Measurements from ENCODE around the gene PRTN3.
"Not testable (repeated sequence)": the region's sequence is repeated elsewhere in the genome, so short reads cannot be mapped to it uniquely, and the experiment has no call there.

PRTN3 gene

GRCh38 chr19:815079-815774, 25.6 kb upstream of the PRTN3 start:
- Histone ChIP-seq H3K4me2 (ENCODE audit: low read length) (no peak overlapping the region), H3K4me1 (ENCODE audit: low read length) (no peaks in the 10 kb centered on the region), H4K20me1 (ENCODE audit: insufficient read depth, low read length) (peaks cover 16% of the 10 kb centered on the region), H3K79me2 (ENCODE audit: low read length) (no peaks in the 10 kb centered on the region), H3K36me3 (replicated peaks; ENCODE audit: low read depth, low read length) (peaks cover 55% of the 10 kb centered on the region), H3K27me3 (ENCODE audit: low read depth, low read length) (no peaks in the 10 kb centered on the region), H3K27ac (ENCODE audit: low read length) (no peak overlapping the region), H2AFZ (ENCODE audit: low read depth, low read length) (no peak overlapping the region), H3K9ac (ENCODE audit: low read length) (no peak overlapping the region), H3K9me3 (ENCODE audit: insufficient read depth, low read length) (no peaks in the 10 kb centered on the region), H3K4me3 (ENCODE audit: low read length) (no peak overlapping the region)
- TF ChIP-seq, protein P1, sequence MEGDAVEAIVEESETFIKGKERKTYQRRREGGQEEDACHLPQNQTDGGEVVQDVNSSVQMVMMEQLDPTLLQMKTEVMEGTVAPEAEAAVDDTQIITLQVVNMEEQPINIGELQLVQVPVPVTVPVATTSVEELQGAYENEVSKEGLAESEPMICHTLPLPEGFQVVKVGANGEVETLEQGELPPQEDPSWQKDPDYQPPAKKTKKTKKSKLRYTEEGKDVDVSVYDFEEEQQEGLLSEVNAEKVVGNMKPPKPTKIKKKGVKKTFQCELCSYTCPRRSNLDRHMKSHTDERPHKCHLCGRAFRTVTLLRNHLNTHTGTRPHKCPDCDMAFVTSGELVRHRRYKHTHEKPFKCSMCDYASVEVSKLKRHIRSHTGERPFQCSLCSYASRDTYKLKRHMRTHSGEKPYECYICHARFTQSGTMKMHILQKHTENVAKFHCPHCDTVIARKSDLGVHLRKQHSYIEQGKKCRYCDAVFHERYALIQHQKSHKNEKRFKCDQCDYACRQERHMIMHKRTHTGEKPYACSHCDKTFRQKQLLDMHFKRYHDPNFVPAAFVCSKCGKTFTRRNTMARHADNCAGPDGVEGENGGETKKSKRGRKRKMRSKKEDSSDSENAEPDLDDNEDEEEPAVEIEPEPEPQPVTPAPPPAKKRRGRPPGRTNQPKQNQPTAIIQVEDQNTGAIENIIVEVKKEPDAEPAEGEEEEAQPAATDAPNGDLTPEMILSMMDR (IDR thresholded peaks at IDR 0.05; ENCODE audit: low read depth, low read length) = no peak
- no peak for TF ChIP-seq EZH2phosphoT487 (IDR thresholded peaks at IDR 0.05; ENCODE audit: low read depth)

DNA sequence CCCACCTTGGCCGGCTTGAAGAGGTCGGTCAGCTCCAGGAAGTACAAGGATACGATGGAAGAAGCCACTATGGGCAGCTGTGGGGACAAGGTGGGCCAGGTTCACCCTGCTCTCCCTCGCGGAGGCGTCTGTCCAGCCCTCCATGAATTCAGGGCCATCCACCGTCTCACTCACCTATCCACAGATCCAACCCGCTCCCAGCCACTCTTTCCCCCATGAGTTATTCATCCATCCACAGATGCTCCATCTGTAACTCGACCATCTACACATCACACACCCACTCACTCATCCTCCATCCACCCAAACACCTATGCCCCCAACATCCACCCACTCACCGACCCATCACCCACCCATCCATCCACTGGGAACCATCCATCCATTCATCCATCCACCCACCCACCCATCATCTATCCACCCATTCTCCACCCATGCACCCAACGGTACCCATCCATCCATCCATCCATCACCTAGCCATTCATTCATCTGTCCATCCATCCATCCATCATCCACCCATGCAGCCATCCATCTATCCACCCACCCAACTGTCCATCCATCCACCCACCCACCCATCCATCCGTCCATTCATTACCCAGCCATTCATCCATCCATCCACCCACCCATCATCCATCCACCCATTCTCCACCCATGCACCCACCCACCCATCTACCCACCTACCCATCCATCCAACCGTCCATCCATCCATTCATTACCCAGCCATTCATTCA, 24.9 kb upstream of the PRTN3 start:
- Histone ChIP-seq H3K4me1 (ENCODE audit: low read length) (no peaks in the 10 kb centered on the region), H3K4me2 (ENCODE audit: low read length) (no peak overlapping the region), H3K9ac (ENCODE audit: low read length) (no peak overlapping the region), H3K27ac (ENCODE audit: low read length) (no peak overlapping the region), H2AFZ (ENCODE audit: low read depth, low read length) (no peak overlapping the region), H3K27me3 (ENCODE audit: low read depth, low read length) (no peaks in the 10 kb centered on the region), H4K20me1 (ENCODE audit: insufficient read depth, low read length) (peaks cover 9% of the 10 kb centered on the region), H3K36me3 (replicated peaks; ENCODE audit: low read depth, low read length) (peaks cover 48% of the 10 kb centered on the region), H3K79me2 (ENCODE audit: low read length) (no peaks in the 10 kb centered on the region), H3K4me3 (ENCODE audit: low read length) (no peak overlapping the region), H3K9me3 (ENCODE audit: insufficient read depth, low read length) (no peaks in the 10 kb centered on the region)
- TF ChIP-seq, protein P1 (IDR thresholded peaks at IDR 0.05; ENCODE audit: low read depth, low read length) = no peak
- no peak for TF ChIP-seq EZH2phosphoT487 (IDR thresholded peaks at IDR 0.05; ENCODE audit: low read depth)

DNA sequence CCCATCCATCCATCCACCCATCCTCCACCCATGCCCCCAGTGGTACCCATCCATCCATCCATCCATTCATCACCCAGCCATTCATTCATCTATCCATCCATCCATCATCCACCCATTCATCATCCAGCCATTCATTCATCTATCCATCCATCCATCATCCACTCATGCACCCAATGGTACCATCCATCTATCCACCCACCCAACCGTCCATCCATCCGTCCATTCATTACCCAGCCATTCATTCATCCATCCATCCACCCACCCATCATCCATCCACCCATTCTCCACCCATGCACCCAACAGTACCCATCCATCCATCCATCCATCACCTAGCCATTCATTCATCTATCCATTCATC, 24.3 kb upstream of the PRTN3 start:
- H4K20me1 ChIP-seq (ENCODE audit: insufficient read depth, low read length) = peaks cover 7% of the 10 kb centered on the region
- H3K4me1 ChIP-seq (ENCODE audit: low read length) = no peaks in the 10 kb centered on the region
- H3K27me3 ChIP-seq (ENCODE audit: low read depth, low read length) = no peaks in the 10 kb centered on the region
- no peak overlapping the region for H2AFZ ChIP-seq (ENCODE audit: low read depth, low read length)
- no peaks in the 10 kb centered on the region for H3K79me2 ChIP-seq (ENCODE audit: low read length)
- H3K9me3 ChIP-seq (ENCODE audit: insufficient read depth, low read length) = no peaks in the 10 kb centered on the region
- no peak overlapping the region for H3K4me3 ChIP-seq (ENCODE audit: low read length)
- peaks cover 42% of the 10 kb centered on the region for H3K36me3 ChIP-seq (replicated peaks; ENCODE audit: low read depth, low read length)
- H3K27ac ChIP-seq (ENCODE audit: low read length) = no peak overlapping the region
- H3K4me2 ChIP-seq (ENCODE audit: low read length) = no peak overlapping the region
- no peak overlapping the region for H3K9ac ChIP-seq (ENCODE audit: low read length)
- no peak for TF ChIP-seq EZH2phosphoT487 (IDR thresholded peaks at IDR 0.05; ENCODE audit: low read depth)
- TF ChIP-seq, protein P1 (IDR thresholded peaks at IDR 0.05; ENCODE audit: low read depth, low read length) = no peak

DNA sequence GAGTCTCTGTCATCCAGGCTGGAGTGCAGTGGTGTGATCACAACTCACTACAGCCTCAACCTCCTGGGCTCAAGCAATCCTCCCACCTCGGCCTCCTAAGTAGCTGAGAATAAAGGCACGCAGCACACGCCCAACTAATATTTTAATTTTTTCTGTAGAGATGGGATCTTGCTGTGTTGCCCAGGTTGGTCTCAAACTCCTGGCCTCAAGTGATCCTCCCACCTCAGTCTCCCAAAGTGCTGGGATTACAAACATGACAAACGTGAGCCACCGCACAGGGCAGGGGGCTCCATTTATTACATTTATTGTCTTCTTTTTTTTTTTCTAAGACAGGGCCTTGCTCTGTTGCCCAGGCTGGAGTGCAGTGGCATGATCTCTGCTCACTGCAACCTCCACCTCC, 20.6 kb upstream of the PRTN3 start:
- not testable (repeated sequence) for H3K4me2 ChIP-seq (ENCODE audit: low read length); H4K20me1 ChIP-seq (ENCODE audit: insufficient read depth, low read length); H3K27me3 ChIP-seq (ENCODE audit: low read depth, low read length); H3K79me2 ChIP-seq (ENCODE audit: low read length); H3K27ac ChIP-seq (ENCODE audit: low read length); H2AFZ ChIP-seq (ENCODE audit: low read depth, low read length); H3K9me3 ChIP-seq (ENCODE audit: insufficient read depth, low read length); H3K9ac ChIP-seq (ENCODE audit: low read length); H3K4me1 ChIP-seq (ENCODE audit: low read length); H3K4me3 ChIP-seq (ENCODE audit: low read length)
- peaks cover 10% of the 10 kb centered on the region for H3K36me3 ChIP-seq (replicated peaks; ENCODE audit: low read depth, low read length)
